Measurements from ENCODE around the gene REM2.

REM2 gene

GRCh38 chr14:22893706-22894105, 10.7 kb downstream of the REM2 start:
- TF ChIP-seq POLR2AphosphoS5 (IDR thresholded peaks at IDR 0.05; ENCODE audit: borderline replicate concordance, low read depth, low read length) (no peak), FOXP2 (optimal IDR thresholded peaks at IDR 0.05; ENCODE audit: control extremely low read depth, extremely low read length, insufficient read depth) (no peak), EZH2 (IDR thresholded peaks at IDR 0.05) (no peak)
- Histone ChIP-seq H3K27ac (no peak overlapping the region), H3K4me3 (no peak overlapping the region), H3K9me3 (ENCODE audit: low read depth, low read length) (no peaks in the 10 kb centered on the region), H3K9ac (ENCODE audit: insufficient read length) (no peak overlapping the region), H3K36me3 (ENCODE audit: insufficient read depth, low read length) (no peaks in the 10 kb centered on the region; the same call in 1 of the 2 replicates)
- no peak for DNase-seq (ENCODE audit: low read depth, low spot score)

GRCh38 chr14:22895402-22895801, 12.4 kb downstream of the REM2 start:
- H3K27ac ChIP-seq = no peak overlapping the region
- peaks cover 5% of the 10 kb centered on the region for H3K36me3 ChIP-seq (ENCODE audit: insufficient read depth, low read length)

GRCh38 chr14:22896356-22896755, 13.3 kb downstream of the REM2 start:
- Histone ChIP-seq H3K36me3 (ENCODE audit: insufficient read depth, low read length) (peaks cover 13% of the 10 kb centered on the region), H3K9ac (ENCODE audit: insufficient read length) (no peak overlapping the region), H3K27ac (no peak overlapping the region), H3K9me3 (ENCODE audit: low read depth, low read length) (no peaks in the 10 kb centered on the region), H3K4me3 (no peak overlapping the region)
- TF ChIP-seq FOXP2 (optimal IDR thresholded peaks at IDR 0.05; ENCODE audit: control extremely low read depth, extremely low read length, insufficient read depth) (no peak), POLR2AphosphoS5 (IDR thresholded peaks at IDR 0.05; ENCODE audit: borderline replicate concordance, low read depth, low read length) (no peak), EZH2 (IDR thresholded peaks at IDR 0.05) (no peak)
- DNase-seq (ENCODE audit: low read depth, low spot score) = no peak

More at GRCh38 chr14:22895402-22895801, 12.4 kb downstream of the REM2 start:
- Histone ChIP-seq H3K9me3 (ENCODE audit: low read depth, low read length) (no peaks in the 10 kb centered on the region), H3K9ac (ENCODE audit: insufficient read length) (no peak overlapping the region), H3K4me3 (no peak overlapping the region)
- TF ChIP-seq EZH2 (IDR thresholded peaks at IDR 0.05) (no peak), FOXP2 (optimal IDR thresholded peaks at IDR 0.05; ENCODE audit: control extremely low read depth, extremely low read length, insufficient read depth) (no peak), POLR2AphosphoS5 (IDR thresholded peaks at IDR 0.05; ENCODE audit: borderline replicate concordance, low read depth, low read length) (no peak)
- DNase-seq (ENCODE audit: low read depth, low spot score) = no peak

- Histone ChIP-seq H3K4me3 (no peak overlapping the region), H3K9me3 (ENCODE audit: low read depth, low read length) (no peaks in the 10 kb centered on the region), H3K9ac (ENCODE audit: insufficient read length) (no peak overlapping the region), H3K36me3 (ENCODE audit: insufficient read depth, low read length) (peaks cover 17% of the 10 kb centered on the region), H3K27ac (no peak overlapping the region)
- no peak for DNase-seq (ENCODE audit: low read depth, low spot score)
- TF ChIP-seq EZH2 (IDR thresholded peaks at IDR 0.05) = no peak
- TF ChIP-seq FOXP2 (optimal IDR thresholded peaks at IDR 0.05; ENCODE audit: control extremely low read depth, extremely low read length, insufficient read depth) = no peak
- no peak for TF ChIP-seq POLR2AphosphoS5 (IDR thresholded peaks at IDR 0.05; ENCODE audit: borderline replicate concordance, low read depth, low read length)
Observed at GRCh38 chr14:22896760-22897159, 13.7 kb downstream of the REM2 start.

- no peak for TF ChIP-seq POLR2AphosphoS5 (IDR thresholded peaks at IDR 0.05; ENCODE audit: borderline replicate concordance, low read depth, low read length)
- no peak for TF ChIP-seq EZH2 (IDR thresholded peaks at IDR 0.05)
- no peak for TF ChIP-seq FOXP2 (optimal IDR thresholded peaks at IDR 0.05; ENCODE audit: control extremely low read depth, extremely low read length, insufficient read depth)
- no peaks in the 10 kb centered on the region for H3K9me3 ChIP-seq (ENCODE audit: low read depth, low read length)
- no peak overlapping the region for H3K27ac ChIP-seq
- no peak overlapping the region for H3K9ac ChIP-seq (ENCODE audit: insufficient read length)
- peaks cover 23% of the 10 kb centered on the region for H3K36me3 ChIP-seq (ENCODE audit: insufficient read depth, low read length)
- DNase-seq (ENCODE audit: low read depth, low spot score) = no peak
- no peak overlapping the region for H3K4me3 ChIP-seq
Observed at GRCh38 chr14:22897357-22897756, 14.3 kb downstream of the REM2 start.

GRCh38 chr14:22898302-22899090, 15.5 kb downstream of the REM2 start:
- H3K9ac ChIP-seq (ENCODE audit: insufficient read length) = no peak overlapping the region
- H3K27ac ChIP-seq = no peak overlapping the region
- H3K9me3 ChIP-seq (ENCODE audit: low read depth, low read length) = no peaks in the 10 kb centered on the region
- TF ChIP-seq POLR2AphosphoS5 (IDR thresholded peaks at IDR 0.05; ENCODE audit: borderline replicate concordance, low read depth, low read length) (no peak), FOXP2 (optimal IDR thresholded peaks at IDR 0.05; ENCODE audit: control extremely low read depth, extremely low read length, insufficient read depth) (no peak), EZH2 (IDR thresholded peaks at IDR 0.05) (no peak)
- DNase-seq (ENCODE audit: low read depth, low spot score) = no peak
- no peak overlapping the region for H3K4me3 ChIP-seq
- peaks cover 34% of the 10 kb centered on the region for H3K36me3 ChIP-seq (ENCODE audit: insufficient read depth, low read length)

GRCh38 chr14:22900081-22900799, 17.2 kb downstream of the REM2 start:
- no peak for TF ChIP-seq FOXP2 (optimal IDR thresholded peaks at IDR 0.05; ENCODE audit: control extremely low read depth, extremely low read length, insufficient read depth)
- no peak for TF ChIP-seq POLR2AphosphoS5 (IDR thresholded peaks at IDR 0.05; ENCODE audit: borderline replicate concordance, low read depth, low read length)
- no peak for TF ChIP-seq EZH2 (IDR thresholded peaks at IDR 0.05)
- no peak overlapping the region for H3K9ac ChIP-seq (ENCODE audit: insufficient read length)
- DNase-seq (ENCODE audit: low read depth, low spot score) = peak; percentile 26
- H3K36me3 ChIP-seq (ENCODE audit: insufficient read depth, low read length) = peaks cover 52% of the 10 kb centered on the region
- no peak overlapping the region for H3K27ac ChIP-seq
- no peaks in the 10 kb centered on the region for H3K9me3 ChIP-seq (ENCODE audit: low read depth, low read length)
- H3K4me3 ChIP-seq = no peak overlapping the region

- H3K9me3 ChIP-seq (ENCODE audit: low read depth, low read length) = no peaks in the 10 kb centered on the region
- TF ChIP-seq EZH2 (IDR thresholded peaks at IDR 0.05) (no peak), POLR2AphosphoS5 (IDR thresholded peaks at IDR 0.05; ENCODE audit: borderline replicate concordance, low read depth, low read length) (no peak), FOXP2 (optimal IDR thresholded peaks at IDR 0.05; ENCODE audit: control extremely low read depth, extremely low read length, insufficient read depth) (no peak)
- no peak overlapping the region for H3K27ac ChIP-seq
- no peak for DNase-seq (ENCODE audit: low read depth, low spot score)
- H3K4me3 ChIP-seq = no peak overlapping the region
- peaks cover 68% of the 10 kb centered on the region for H3K36me3 ChIP-seq (ENCODE audit: insufficient read depth, low read length)
- H3K9ac ChIP-seq (ENCODE audit: insufficient read length) = no peak overlapping the region
Observed at GRCh38 chr14:22901799-22902198, 18.8 kb downstream of the REM2 start.

Measured in SK-N-MC (cell line).